Measurements from ENCODE around the gene TNXB.
A peak's percentile ranks its signal among the peaks of the same experiment; 100 is the strongest.
"Not testable (repeated sequence)": the region's sequence is repeated elsewhere in the genome, so short reads cannot be mapped to it uniquely, and the experiment has no call there.

Gene TNXB

DNA sequence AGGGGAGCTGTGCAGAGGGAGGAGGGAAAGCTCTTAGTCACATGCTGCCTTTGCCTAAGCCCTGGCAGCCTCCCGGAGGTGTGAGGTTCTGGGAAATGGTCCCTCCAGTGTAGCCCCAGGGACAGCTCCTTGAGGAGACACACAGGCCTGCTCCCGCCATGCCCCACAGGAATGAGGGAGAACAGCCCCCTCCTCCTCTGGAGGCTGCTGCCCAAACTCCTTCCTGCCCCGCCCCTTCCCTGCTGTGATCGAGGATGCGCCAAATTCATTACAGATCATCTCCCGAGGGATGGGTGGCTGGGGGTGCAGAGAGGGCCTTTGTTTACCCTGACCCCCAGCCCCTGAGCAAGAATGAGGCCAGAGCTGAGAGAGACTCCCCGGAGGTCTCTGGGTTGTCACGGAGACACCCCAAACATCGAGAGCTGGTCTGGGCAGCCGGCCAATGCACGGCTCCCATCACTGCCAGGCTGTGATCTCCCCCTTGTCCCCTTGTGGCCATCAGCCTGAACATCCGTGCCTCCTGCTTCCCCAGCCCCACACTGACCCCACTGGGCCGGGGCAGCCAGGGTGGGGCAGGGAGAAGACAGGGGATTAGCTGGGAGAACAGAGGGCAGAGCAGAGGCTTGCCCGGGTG is 62.6 kb downstream of the TNXB start:
- no peak overlapping the region for H3K23ac ChIP-seq (ENCODE audit: low read length in 2 of 2)
- peak overlapping the region; percentile 42 for H4K8ac ChIP-seq (ENCODE audit: low read length)
- no peak overlapping the region for H2AFZ ChIP-seq (ENCODE audit: low read depth, low read length)
- 62% methylated on average over 13 of the region's 14 CpGs for WGBS
- peak overlapping the region in 1 of 2 experiments; percentile 45 for H3K14ac ChIP-seq (ENCODE audit: low read length in 2 of 2)
- H3K27ac ChIP-seq (ENCODE audit: low read length, poor library complexity, severe bottlenecking) = no peak overlapping the region
- peak overlapping the region in 1 of 2 experiments; percentile 6 for H3K4ac ChIP-seq (ENCODE audit: low read depth in 1 of 2, low read length in 2 of 2)
- H3K4me3 ChIP-seq (ENCODE audit: insufficient read depth in 1 of 2, low read depth in 1 of 2, low read length in 2 of 2) = no peak overlapping the region
- no peaks in the 10 kb centered on the region for H3K9me3 ChIP-seq (ENCODE audit: control insufficient read depth, low read length)
- H2BK15ac ChIP-seq (ENCODE audit: low read depth, poor library complexity, severe bottlenecking) = no peak overlapping the region
- H3K36me3 ChIP-seq (ENCODE audit: control insufficient read depth in 1 of 2, insufficient read depth in 2 of 2, low read depth in 1 of 2, low read length in 2 of 2) = peaks cover 3 to 33% of the 10 kb centered on the region in 2 experiments
- no peak overlapping the region for H2AK5ac ChIP-seq (ENCODE audit: low read length, severe bottlenecking)
- no peaks in the 10 kb centered on the region for H3K79me1 ChIP-seq (replicated peaks; ENCODE audit: low read length, poor library complexity, severe bottlenecking)
- DNase-seq = peak; percentile 49
- no peak overlapping the region for H3K4me2 ChIP-seq (ENCODE audit: low read length, poor library complexity, severe bottlenecking)
- peaks cover 11% of the 10 kb centered on the region for H3K4me1 ChIP-seq (ENCODE audit: control insufficient read depth, insufficient read depth, low read depth, low read length)
- H2BK12ac ChIP-seq (ENCODE audit: low read length in 2 of 2) = peak overlapping the region in 1 of 2 experiments; percentile 46
- peak overlapping the region; percentile 83 for H3K9ac ChIP-seq (ENCODE audit: low read length)
- H3K27me3 ChIP-seq (ENCODE audit: control insufficient read depth in 1 of 2, insufficient read depth in 1 of 2, low read length in 2 of 2) = peaks cover 0 to 14% of the 10 kb centered on the region in 2 experiments
- H3K18ac ChIP-seq (ENCODE audit: low read depth in 1 of 2, low read length in 2 of 2) = peak overlapping the region; percentile 24 to 72
- peak overlapping the region; percentile 79 for H4K91ac ChIP-seq (ENCODE audit: low read length)
- no peak overlapping the region for H2BK120ac ChIP-seq (ENCODE audit: low read depth, low read length)
- no peak overlapping the region for H2BK5ac ChIP-seq (ENCODE audit: low read depth, low read length, poor library complexity, severe bottlenecking)

DNA sequence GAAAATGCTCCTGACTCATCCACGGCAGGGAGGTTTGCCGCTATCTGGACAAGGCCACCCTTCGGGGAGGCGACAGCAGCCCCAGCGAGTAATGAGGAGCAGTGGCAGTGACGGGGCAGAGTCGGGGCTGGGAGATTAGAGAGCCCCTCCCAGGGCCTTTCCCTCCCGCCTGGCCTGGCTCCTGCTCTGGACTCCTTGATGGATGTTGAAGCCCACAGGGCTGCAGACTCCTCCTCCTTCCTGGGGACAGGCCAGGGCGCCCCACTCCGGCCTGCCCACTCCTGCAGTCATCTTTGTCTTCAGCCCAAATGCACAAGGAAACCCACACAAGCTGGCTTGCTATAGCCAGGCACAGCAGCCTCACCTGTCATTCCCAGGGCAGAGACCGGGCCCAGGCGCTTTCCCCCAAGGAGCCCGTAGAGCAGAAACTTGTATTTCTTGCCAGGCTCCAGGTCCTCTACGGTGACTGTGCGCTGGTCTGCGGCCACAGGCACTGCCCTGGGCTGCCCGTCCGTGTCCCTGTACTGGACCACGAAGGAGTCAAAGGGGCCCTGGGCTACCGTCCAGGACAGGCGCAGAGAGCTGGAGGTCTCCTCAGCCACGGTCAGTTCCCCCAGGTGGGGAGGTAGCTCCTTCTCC is 63.2 kb downstream of the TNXB start:
- Histone ChIP-seq H3K9me3 (ENCODE audit: control insufficient read depth, low read length) (no peaks in the 10 kb centered on the region), H2BK15ac (ENCODE audit: low read depth, poor library complexity, severe bottlenecking) (no peak overlapping the region), H3K18ac (ENCODE audit: low read depth in 1 of 2, low read length in 2 of 2) (peak overlapping the region in 1 of 2 experiments; percentile 72), H3K23ac (ENCODE audit: low read length in 2 of 2) (no peak overlapping the region), H4K91ac (ENCODE audit: low read length) (no peak overlapping the region), H3K14ac (ENCODE audit: low read length in 2 of 2) (no peak overlapping the region), H3K27me3 (ENCODE audit: control insufficient read depth in 1 of 2, insufficient read depth in 1 of 2, low read length in 2 of 2) (peaks cover 0 to 9% of the 10 kb centered on the region in 2 experiments), H2BK120ac (ENCODE audit: low read depth, low read length) (no peak overlapping the region), H3K4me1 (ENCODE audit: control insufficient read depth, insufficient read depth, low read depth, low read length) (peaks cover 11% of the 10 kb centered on the region), H4K8ac (ENCODE audit: low read length) (no peak overlapping the region), H2BK5ac (ENCODE audit: low read depth, low read length, poor library complexity, severe bottlenecking) (no peak overlapping the region), H3K9ac (ENCODE audit: low read length) (peak overlapping the region; percentile 83), H3K4me3 (ENCODE audit: insufficient read depth in 1 of 2, low read depth in 1 of 2, low read length in 2 of 2) (no peak overlapping the region), H2AFZ (ENCODE audit: low read depth, low read length) (no peak overlapping the region), H3K27ac (ENCODE audit: low read length, poor library complexity, severe bottlenecking) (no peak overlapping the region), H3K36me3 (ENCODE audit: control insufficient read depth in 1 of 2, insufficient read depth in 2 of 2, low read depth in 1 of 2, low read length in 2 of 2) (peaks cover 3 to 27% of the 10 kb centered on the region in 2 experiments), H2BK12ac (ENCODE audit: low read length in 2 of 2) (peak overlapping the region in 1 of 2 experiments; percentile 46), H3K4me2 (ENCODE audit: low read length, poor library complexity, severe bottlenecking) (no peak overlapping the region), H2AK5ac (ENCODE audit: low read length, severe bottlenecking) (no peak overlapping the region), H3K79me1 (replicated peaks; ENCODE audit: low read length, poor library complexity, severe bottlenecking) (no peaks in the 10 kb centered on the region), H3K4ac (ENCODE audit: low read depth in 1 of 2, low read length in 2 of 2) (no peak overlapping the region)
- peak; percentile 28 for DNase-seq
- WGBS = 86% methylated on average over 22 of the region's 22 CpGs

DNA sequence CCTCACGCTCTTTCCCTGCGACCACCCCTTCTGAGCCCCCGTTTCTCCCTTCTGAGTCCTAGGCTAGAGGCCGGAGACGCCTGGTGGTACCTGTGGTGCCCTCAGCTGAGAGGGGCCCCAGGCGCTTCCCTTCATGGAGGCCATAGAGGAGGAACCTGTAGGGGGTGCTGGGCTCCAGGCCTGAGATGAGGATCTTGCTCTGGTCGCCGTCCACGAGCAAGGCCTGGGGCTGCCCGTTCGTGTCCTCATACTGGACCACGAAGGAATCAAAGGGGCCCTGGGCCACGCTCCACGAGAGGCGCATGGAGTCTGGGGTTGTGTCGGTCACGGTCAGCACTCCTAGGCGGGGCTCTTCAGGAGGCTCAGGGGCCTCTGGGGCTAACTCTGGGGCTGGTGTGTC is 64.2 kb downstream of the TNXB start:
- H3K4me2 ChIP-seq (ENCODE audit: low read length, poor library complexity, severe bottlenecking); H3K9ac ChIP-seq (ENCODE audit: low read length); H3K4me3 ChIP-seq (ENCODE audit: insufficient read depth in 1 of 2, low read depth in 1 of 2, low read length in 2 of 2); H3K79me1 ChIP-seq (replicated peaks; ENCODE audit: low read length, poor library complexity, severe bottlenecking); H3K9me3 ChIP-seq (ENCODE audit: control insufficient read depth, low read length); DNase-seq; H3K23ac ChIP-seq (ENCODE audit: low read length in 2 of 2); H2AFZ ChIP-seq (ENCODE audit: low read depth, low read length); H3K4ac ChIP-seq (ENCODE audit: low read depth in 1 of 2, low read length in 2 of 2); H3K18ac ChIP-seq (ENCODE audit: low read depth in 1 of 2, low read length in 2 of 2); H3K14ac ChIP-seq (ENCODE audit: low read length in 2 of 2); H2BK5ac ChIP-seq (ENCODE audit: low read depth, low read length, poor library complexity, severe bottlenecking); H2AK5ac ChIP-seq (ENCODE audit: low read length, severe bottlenecking); H4K91ac ChIP-seq (ENCODE audit: low read length); H2BK15ac ChIP-seq (ENCODE audit: low read depth, poor library complexity, severe bottlenecking); H3K27ac ChIP-seq (ENCODE audit: low read length, poor library complexity, severe bottlenecking); H4K8ac ChIP-seq (ENCODE audit: low read length); H2BK120ac ChIP-seq (ENCODE audit: low read depth, low read length); H3K27me3 ChIP-seq (ENCODE audit: control insufficient read depth in 1 of 2, insufficient read depth in 1 of 2, low read length in 2 of 2); H2BK12ac ChIP-seq (ENCODE audit: low read length in 2 of 2): not testable (repeated sequence)
- WGBS = 100% methylated on average over 1 of the region's 18 CpGs
- H3K36me3 ChIP-seq (ENCODE audit: control insufficient read depth in 1 of 2, insufficient read depth in 2 of 2, low read depth in 1 of 2, low read length in 2 of 2) = peaks cover 3 to 25% of the 10 kb centered on the region in 2 experiments
- H3K4me1 ChIP-seq (ENCODE audit: control insufficient read depth, insufficient read depth, low read depth, low read length) = peaks cover 11% of the 10 kb centered on the region

DNA sequence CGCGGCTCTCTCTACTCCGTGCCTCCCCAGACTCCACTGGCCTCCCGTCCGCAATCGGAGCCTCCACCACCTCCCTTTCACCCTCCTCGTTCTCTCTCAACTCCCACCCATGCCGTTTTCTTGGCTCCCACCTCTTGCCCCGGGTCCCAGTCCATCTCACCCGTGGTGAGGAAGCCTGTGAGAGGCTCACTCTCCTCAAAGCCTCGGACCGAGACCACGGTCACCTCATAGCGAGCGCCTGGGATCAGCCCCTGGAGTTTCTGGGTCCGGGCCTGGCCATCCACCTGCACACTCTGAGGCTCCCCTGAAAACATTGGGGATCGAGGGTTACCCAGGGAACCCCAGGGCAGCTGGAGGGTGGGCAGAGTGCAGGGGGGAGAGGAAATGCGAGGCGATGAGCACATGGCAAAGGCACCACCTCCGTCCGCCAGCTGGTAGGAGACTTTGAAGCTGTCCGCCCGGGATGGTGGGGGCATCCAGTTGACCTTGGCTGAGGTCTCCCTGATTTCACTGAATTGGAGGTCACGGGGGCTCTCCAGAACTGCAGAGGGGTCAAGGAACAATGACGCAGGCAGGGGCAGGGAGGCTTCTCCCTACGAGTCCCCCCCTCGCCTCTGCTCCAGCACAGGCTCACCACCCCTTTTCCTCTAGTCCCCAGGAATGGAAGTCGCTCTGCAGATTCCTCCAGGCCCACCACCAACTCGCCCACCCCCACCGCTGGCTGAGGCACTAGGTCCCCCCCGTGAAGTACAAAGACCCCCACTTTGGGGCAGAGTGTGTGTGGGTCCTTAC is 65.4 kb downstream of the TNXB start:
- not testable (repeated sequence) for H3K18ac ChIP-seq (ENCODE audit: low read depth in 1 of 2, low read length in 2 of 2); H3K27ac ChIP-seq (ENCODE audit: low read length, poor library complexity, severe bottlenecking); H3K23ac ChIP-seq (ENCODE audit: low read length in 2 of 2); DNase-seq; H2BK15ac ChIP-seq (ENCODE audit: low read depth, poor library complexity, severe bottlenecking); H3K4ac ChIP-seq (ENCODE audit: low read depth in 1 of 2, low read length in 2 of 2); H3K9me3 ChIP-seq (ENCODE audit: control insufficient read depth, low read length); H2BK5ac ChIP-seq (ENCODE audit: low read depth, low read length, poor library complexity, severe bottlenecking); H4K91ac ChIP-seq (ENCODE audit: low read length); H2AFZ ChIP-seq (ENCODE audit: low read depth, low read length); H2AK5ac ChIP-seq (ENCODE audit: low read length, severe bottlenecking); H3K4me2 ChIP-seq (ENCODE audit: low read length, poor library complexity, severe bottlenecking); H3K27me3 ChIP-seq (ENCODE audit: control insufficient read depth in 1 of 2, insufficient read depth in 1 of 2, low read length in 2 of 2); H3K79me1 ChIP-seq (replicated peaks; ENCODE audit: low read length, poor library complexity, severe bottlenecking); H3K9ac ChIP-seq (ENCODE audit: low read length); H3K4me3 ChIP-seq (ENCODE audit: insufficient read depth in 1 of 2, low read depth in 1 of 2, low read length in 2 of 2); H2BK12ac ChIP-seq (ENCODE audit: low read length in 2 of 2); H2BK120ac ChIP-seq (ENCODE audit: low read depth, low read length); H3K14ac ChIP-seq (ENCODE audit: low read length in 2 of 2); H4K8ac ChIP-seq (ENCODE audit: low read length)
- WGBS = 95% methylated on average over 9 of the region's 31 CpGs
- peaks cover 3 to 15% of the 10 kb centered on the region in 2 experiments for H3K36me3 ChIP-seq (ENCODE audit: control insufficient read depth in 1 of 2, insufficient read depth in 2 of 2, low read depth in 1 of 2, low read length in 2 of 2)
- peaks cover 11% of the 10 kb centered on the region for H3K4me1 ChIP-seq (ENCODE audit: control insufficient read depth, insufficient read depth, low read depth, low read length)

Measured in mesenchymal stem cell (in vitro differentiated cells and primary cell).